Esophagus squamous epithelium (tissue), 5 donors: ENCODE results near the gene PARD3. TPM values are rescaled to one million over a fixed set of nuclear protein-coding genes. Genes with fewer than 3 reads are reported as not detected.

Experiments used
- DNase-seq: peaks from one replicate; lab custom pipeline; 2025; lab: John Stamatoyannopoulos, UW
- H3K27ac ChIP-seq, 4 donors: fragments of 200-600 bp; sonication (generic); one replicate each; pipeline ENCODE4 v1.5.1; 2016 to 2019; ENCODE audit warnings: mild to moderate bottlenecking in 1 of 4
- H3K27me3 ChIP-seq, 4 donors: fragments of 200-600 bp; sonication (generic); 1 replicate in 3 of 4; 2 replicates in 1 of 4; pipeline versions ENCODE4 v1.5.1 to v1.6.0; 2017 to 2021; ENCODE audit warnings: antibody characterized with exemption in 1 of 4
- H3K36me3 ChIP-seq, 3 donors: fragments of 200-600 bp; sonication (generic); one replicate each; pipeline ENCODE4 v1.5.1; 2016 to 2019
- H3K4me1 ChIP-seq, 3 donors: fragments of 200-600 bp; sonication (generic); one replicate each; pipeline ENCODE4 v1.5.1; 2017 to 2019
- H3K4me3 ChIP-seq, 4 donors: fragments of 200-600 bp; sonication (generic); 1 replicate in 3 of 4; 2 replicates in 1 of 4; pipeline ENCODE4 v1.5.1; 2016 to 2019; ENCODE audit warnings: mild to moderate bottlenecking in 2 of 4, moderate library complexity in 1 of 4
- H3K9me3 ChIP-seq, 3 donors: fragments of 200-600 bp; sonication (generic); one replicate each; pipeline ENCODE4 v1.5.1; 2016 to 2019
- CTCF ChIP-seq, 6 experiments: fragments of 450-650 bp in 4 of 6; fragments of 200-600 bp in 2 of 6; sonication (generic) in 2 of 6; IDR thresholded peaks; one replicate each; pipeline ENCODE4 v1.5.1; 2016 to 2019; ENCODE audit warnings: antibody characterized with exemption in 6 of 6, mild to moderate bottlenecking in 4 of 6, moderate library complexity in 4 of 6
- POLR2A ChIP-seq, 4 donors: fragments of 450-650 bp; IDR thresholded peaks; one replicate each; pipeline ENCODE4 v1.6.1; 2017; ENCODE audit warnings: antibody characterized with exemption in 4 of 4, mild to moderate bottlenecking in 4 of 4, moderate library complexity in 3 of 4
- WGBS, 2 donors: methylation state at CpG; one replicate each; pipeline ENCODE4 v1.1.5; 2018; 5-methylcytosine and 5-hydroxymethylcytosine counted together
- intact Hi-C: fragments of 100-400 bp; cut with DNase I; formaldehyde crosslinking; loops from one replicate; pipeline ENCODE4 v1.15.0; 2022
- total RNA-seq, 4 donors: library from RNA; depleted of rRNA; stranded (reverse); fragments of >200 nt; gene quantifications; one replicate each; pipeline ENCODE4 v1.1.0, GENCODE V29; 2016
- donor health status: DM: yes; HTN: yes; CAD: no.

PARD3 gene
- total RNA-seq, 4 donors from 2014 or later: 57.3 to 114 (median 81.7) TPM

- Histone ChIP-seq H3K4me3 (no peak overlapping the region), H3K4me1 (no peaks in the 10 kb centered on the region), H3K9me3 (no peaks in the 10 kb centered on the region), H3K27ac (no peak overlapping the region), H3K36me3 (peaks cover 0 to 23% (median 0%) of the 10 kb centered on the region in 3 donors), H3K27me3 (no peaks in the 10 kb centered on the region)
- TF ChIP-seq CTCF (IDR thresholded peaks at IDR 0.05) (no peak), POLR2A (IDR thresholded peaks at IDR 0.05) (no peak)
- intact Hi-C loops: no loop called here
- DNase-seq: no peak
These were observed 350.5 kb downstream of the PARD3 start for GRCh38 chr10:34464591-34464990.

DNA sequence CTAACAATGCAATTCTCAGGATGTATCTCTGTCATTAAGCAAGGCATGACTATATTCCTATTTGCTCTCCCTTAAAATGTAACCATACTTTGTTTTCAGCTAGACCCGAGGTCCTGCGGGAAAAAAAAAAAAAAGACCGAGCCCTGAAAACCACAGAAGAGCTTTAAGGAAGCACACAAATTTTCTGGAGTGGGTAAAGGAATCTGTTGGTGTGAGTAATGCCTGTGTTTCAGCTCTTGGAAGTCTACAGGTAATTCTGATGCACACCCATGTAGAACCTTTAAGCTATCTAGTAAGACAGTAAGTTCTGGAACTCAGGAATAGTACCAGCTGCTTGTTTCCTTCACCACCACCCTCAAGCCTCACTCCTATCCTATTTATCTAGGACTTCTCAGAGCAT is 351.1 kb downstream of the PARD3 start:
- intact Hi-C loops: no loop called here
- H3K27me3 ChIP-seq: no peaks in the 10 kb centered on the region
- H3K4me1 ChIP-seq: no peaks in the 10 kb centered on the region
- WGBS, 2 donors: 62 to 98% methylated on average over 3 of the region's 3 CpGs
- DNase-seq: no peak
- H3K36me3 ChIP-seq: peaks cover 0 to 18% (median 0%) of the 10 kb centered on the region in 3 donors
- no peaks in the 10 kb centered on the region for H3K9me3 ChIP-seq
- TF ChIP-seq POLR2A (IDR thresholded peaks at IDR 0.05): no peak
- no peak for TF ChIP-seq CTCF (IDR thresholded peaks at IDR 0.05)
- no peak overlapping the region for H3K4me3 ChIP-seq
- no peak overlapping the region for H3K27ac ChIP-seq

GRCh38 chr10:34462993-34463392 is 352.1 kb downstream of the PARD3 start:
- no peak for DNase-seq
- intact Hi-C loops: no loop called here
- Histone ChIP-seq H3K27ac (no peak overlapping the region), H3K9me3 (no peaks in the 10 kb centered on the region), H3K4me1 (no peaks in the 10 kb centered on the region), H3K36me3 (peaks cover 0 to 8% (median 0%) of the 10 kb centered on the region in 3 donors), H3K27me3 (no peaks in the 10 kb centered on the region), H3K4me3 (no peak overlapping the region)
- WGBS, 2 donors: 88% methylated on average over 1 of the region's 1 CpG; no CpG with 5 or more reads in 1 of the 2 donors
- TF ChIP-seq POLR2A (IDR thresholded peaks at IDR 0.05): no peak
- TF ChIP-seq CTCF (IDR thresholded peaks at IDR 0.05): no peak

- 73 to 75% methylated on average over 3 of the region's 3 CpGs for WGBS, 2 donors
- no peak for DNase-seq
- no peak overlapping the region for H3K27ac ChIP-seq
- H3K9me3 ChIP-seq: no peaks in the 10 kb centered on the region
- TF ChIP-seq CTCF (IDR thresholded peaks at IDR 0.05) (no peak), POLR2A (IDR thresholded peaks at IDR 0.05) (no peak)
- H3K4me3 ChIP-seq: no peak overlapping the region
- intact Hi-C loops: no loop called here
- no peaks in the 10 kb centered on the region for H3K4me1 ChIP-seq
- H3K27me3 ChIP-seq: no peaks in the 10 kb centered on the region
- H3K36me3 ChIP-seq: no peaks in the 10 kb centered on the region
These were observed 353.0 kb downstream of the PARD3 start for GRCh38 chr10:34462056-34462455.

DNA sequence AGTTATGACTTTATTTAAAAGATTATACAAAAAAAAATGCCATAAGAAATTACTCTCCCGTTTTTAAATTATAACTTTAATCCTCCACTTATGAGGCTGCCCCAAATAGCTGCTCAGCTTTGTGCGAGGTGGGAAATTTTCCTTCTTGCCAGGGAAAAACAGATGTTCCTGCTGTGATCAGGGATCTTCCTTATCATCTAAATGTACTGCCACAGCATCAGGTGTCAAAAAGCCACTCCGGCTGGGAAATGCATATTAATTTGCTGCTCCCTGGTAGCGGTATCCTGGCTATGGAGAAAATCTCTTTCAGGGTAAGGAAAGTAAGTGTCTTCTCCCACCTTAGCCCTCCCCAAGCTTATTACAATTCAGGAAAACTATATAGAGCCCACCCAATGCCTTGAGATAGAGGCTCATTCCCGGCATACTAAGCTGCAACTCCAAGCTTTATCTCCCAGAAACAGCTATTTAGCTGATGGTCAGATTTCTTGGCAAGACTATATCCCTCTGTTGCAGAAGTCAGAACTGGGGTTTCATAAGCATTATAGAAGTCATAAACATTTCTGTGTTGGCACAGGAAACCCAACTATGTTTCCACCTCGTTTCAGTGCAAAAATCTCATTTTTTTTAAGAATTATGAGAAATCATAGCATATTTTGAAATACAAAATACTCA is 360.4 kb downstream of the PARD3 start:
- WGBS, 2 donors: 84 to 90% methylated on average over 6 of the region's 6 CpGs
- Histone ChIP-seq H3K4me3 (no peak overlapping the region), H3K9me3 (no peaks in the 10 kb centered on the region), H3K27ac (no peak overlapping the region), H3K36me3 (no peaks in the 10 kb centered on the region), H3K4me1 (no peaks in the 10 kb centered on the region), H3K27me3 (no peaks in the 10 kb centered on the region)
- intact Hi-C loops: no loop called here
- TF ChIP-seq POLR2A (IDR thresholded peaks at IDR 0.05) (no peak), CTCF (IDR thresholded peaks at IDR 0.05) (no peak)
- DNase-seq: no peak
